Activated CD8-positive, alpha-beta memory T cell treated with anti-CD3 and anti-CD28 coated beads, Interleukin-2, amount 50 U/mL, for 1 hour (primary cell): Measurements from ENCODE around the gene MRPL44.
A peak's percentile ranks its signal among the peaks of the same experiment; 100 is the strongest.

Source experiments
- DNase-seq: peaks from one replicate; pipeline ENCODE4 v3.0.0-alpha.2; 2020; ENCODE audit errors: extremely low read depth

The MRPL44 gene

GRCh38 chr2:223957092-223957851 is at the start of gene MRPL44:
TSS of gene MRPL44 (plus strand) at chr2:223957463. CDS start at chr2:223957473, 10 bp downstream.
- DNase-seq: peak; percentile 79

- no peak for DNase-seq
Measured at GRCh38 chr2:223908304-223908998, 48.8 kb upstream of the MRPL44 start.

- no peak for DNase-seq
Measured at GRCh38 chr2:223909001-223909741, 48.1 kb upstream of the MRPL44 start.

DNA sequence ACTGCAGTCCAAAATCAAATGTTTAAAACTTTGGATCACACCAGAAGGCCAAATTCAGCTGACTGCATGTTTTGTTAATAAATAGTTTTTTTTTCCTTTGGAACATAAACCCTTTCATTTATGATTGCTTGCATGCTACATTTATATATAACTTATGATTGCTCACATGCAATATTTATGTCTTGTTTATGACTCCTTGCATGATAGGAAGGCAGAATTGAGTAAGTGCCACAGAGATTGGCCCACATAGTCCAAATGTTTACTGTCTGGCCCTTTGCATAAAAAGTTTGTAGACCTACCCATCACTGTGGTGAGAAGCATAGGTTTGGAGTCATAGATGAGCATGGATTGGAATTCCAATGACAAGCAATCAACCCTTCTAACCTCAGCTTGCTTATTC is 42.9 kb upstream of the MRPL44 start:
- DNase-seq: no peak

GRCh38 chr2:223915071-223915470 is 42.2 kb upstream of the MRPL44 start:
- no peak for DNase-seq

GRCh38 chr2:223916181-223916920 is 40.9 kb upstream of the MRPL44 start:
- DNase-seq: no peak

DNA sequence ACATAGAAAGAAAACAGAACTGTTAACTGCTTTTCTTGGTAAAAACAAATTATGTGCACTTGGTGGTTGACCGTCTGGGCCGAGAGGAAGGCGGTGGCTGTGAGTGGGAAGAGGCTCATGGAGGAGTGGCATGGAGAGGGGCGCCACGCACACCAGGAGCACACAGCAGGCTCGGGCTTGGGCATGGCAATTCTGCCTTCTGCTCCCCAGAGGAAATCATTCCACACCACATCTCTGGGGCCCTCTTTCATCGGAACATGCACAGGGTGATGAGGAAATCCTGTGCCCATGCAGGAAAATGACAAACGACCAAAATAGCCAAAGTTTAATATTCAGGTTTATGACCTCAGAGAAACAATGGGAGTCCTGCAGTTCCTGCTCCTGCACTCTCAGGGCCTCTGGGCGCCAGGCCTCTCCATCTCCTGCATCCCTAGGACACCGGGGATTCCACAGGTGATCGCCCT is 38.6 kb upstream of the MRPL44 start:
- DNase-seq: no peak

DNA sequence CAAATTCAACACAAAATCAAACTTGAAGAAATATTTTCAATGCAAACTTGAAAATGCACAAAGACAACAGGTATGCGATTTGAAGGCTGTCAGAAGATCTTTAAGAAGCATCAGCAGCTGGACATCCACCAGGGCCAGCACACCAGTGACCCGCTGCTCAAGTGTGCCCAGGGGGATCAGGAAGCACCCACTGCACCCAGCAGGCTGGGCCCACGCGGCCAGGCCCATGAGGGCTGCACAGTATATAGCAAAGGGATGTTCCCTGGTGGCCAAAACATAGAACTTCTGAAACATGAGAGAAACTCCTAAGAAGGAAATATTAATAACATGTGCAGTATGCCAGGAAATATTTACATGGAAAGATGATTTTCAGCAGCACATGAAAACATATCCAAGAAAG is 37.2 kb upstream of the MRPL44 start:
- DNase-seq: no peak

DNA sequence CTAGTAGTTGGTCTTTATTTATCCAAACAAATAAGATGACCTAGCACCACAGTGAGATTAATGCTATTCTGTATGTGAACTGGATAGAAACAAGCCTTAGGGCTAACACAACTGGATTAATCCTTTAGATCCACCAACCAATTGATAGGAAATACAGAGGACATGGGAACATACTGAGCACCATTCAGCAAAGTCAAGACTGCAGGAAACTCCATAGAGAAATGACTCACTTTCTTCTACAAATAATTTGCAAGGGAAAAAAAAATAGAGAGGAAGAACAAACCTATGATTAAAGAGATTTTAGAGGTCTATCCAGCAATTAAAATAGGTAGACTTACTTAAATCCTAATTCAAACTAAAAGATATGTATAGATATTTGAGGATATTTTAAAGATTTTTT is 36.1 kb upstream of the MRPL44 start:
- DNase-seq: no peak

- no peak for DNase-seq
Measured at GRCh38 chr2:223922308-223922707, 35.0 kb upstream of the MRPL44 start.

- DNase-seq: no peak
Measured at GRCh38 chr2:223923976-223924375, 33.3 kb upstream of the MRPL44 start.

GRCh38 chr2:223925106-223925505 is 32.2 kb upstream of the MRPL44 start:
- DNase-seq: no peak

- no peak for DNase-seq
Measured at GRCh38 chr2:223928113-223929006, 28.9 kb upstream of the MRPL44 start.

DNA sequence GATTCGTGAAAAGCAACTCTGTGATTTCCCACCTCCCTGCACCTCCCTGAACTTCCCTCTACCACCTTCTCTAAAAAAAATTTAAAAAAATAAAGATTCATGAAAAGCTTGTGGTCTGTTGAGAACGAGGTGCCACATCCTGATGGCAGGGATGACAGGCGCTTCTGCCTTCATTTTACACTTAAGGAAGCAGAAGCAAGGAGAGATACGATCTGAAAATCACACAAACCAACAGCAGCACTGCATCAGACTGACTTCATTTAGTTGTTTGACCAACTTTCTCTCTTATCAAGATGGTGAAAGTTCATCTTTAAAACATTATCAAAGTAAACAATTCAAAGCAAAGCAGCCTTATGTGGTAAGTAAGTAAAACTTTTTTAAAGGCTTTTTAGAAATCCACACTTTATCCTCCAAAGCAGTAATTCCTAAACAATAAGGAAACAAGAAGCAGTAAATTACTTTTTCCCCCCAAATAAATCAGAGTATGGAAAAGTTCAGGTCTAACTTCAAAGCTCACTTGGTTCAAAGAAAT is 27.6 kb upstream of the MRPL44 start:
- DNase-seq: no peak

GRCh38 chr2:223930103-223930976 is 26.9 kb upstream of the MRPL44 start:
- no peak for DNase-seq

DNA sequence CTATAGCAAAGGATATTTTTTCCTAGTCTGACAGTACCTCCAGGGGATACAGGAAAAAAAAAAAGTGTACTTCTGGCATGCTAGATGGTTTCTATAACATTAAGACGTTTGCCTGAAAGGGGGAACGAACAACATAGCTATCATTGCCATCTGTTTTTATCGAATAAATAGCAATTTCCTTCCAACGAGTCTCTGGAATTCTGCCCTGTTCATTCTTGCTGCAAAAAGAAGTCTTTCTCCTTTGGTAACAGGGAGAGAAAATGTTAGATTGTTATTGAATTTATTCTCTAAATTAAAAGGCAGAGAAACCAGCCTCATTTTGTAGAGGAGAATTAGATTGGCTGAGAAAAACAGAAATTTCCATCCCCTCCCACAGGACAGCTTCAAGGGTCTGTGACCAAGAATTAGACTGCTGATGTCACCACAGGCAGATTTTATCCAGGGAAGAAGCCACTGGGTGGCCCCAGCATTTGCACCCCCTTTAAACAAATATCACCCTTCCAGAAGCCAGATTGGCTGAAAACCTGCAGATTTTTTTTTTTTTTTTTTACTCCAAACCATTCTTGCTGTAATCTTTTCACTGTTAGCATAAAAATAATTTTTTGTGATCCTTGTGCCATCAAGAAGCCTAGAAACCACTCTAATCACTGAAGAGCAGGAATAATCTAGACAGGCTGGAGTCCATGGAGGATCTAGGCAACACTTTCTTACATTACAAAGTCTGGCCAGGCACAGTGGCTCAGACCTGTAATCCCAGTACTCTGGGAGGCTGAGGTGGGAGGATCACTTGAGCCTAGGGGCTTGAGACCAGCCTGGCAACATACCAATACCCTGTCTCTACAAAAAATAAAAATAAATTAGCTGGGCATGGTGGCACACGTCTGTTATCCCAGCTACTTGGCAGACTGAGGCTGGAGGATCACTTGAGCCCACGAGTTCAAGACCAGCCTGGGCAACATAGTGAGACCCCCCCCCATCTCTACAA is 24.2 kb upstream of the MRPL44 start:
- DNase-seq: no peak

DNA sequence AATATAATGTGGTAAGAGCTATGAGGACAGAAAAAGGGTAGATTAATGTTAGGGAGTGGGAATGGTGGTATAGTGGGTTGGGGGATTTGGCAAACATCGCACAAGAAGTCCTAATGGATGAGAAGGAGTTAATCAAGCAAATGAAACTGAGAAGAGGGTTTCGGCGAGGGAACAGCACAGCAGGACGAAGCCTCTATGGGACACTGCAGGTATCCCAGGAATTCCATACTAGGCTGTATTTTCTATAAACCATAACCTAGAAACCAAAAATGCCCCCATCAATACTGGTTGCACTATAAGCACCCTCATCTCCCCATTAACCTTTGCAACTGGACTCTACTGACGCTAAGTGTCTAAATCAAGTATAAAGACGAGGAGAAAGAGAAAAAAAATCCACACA is 22.4 kb upstream of the MRPL44 start:
- no peak for DNase-seq

DNA sequence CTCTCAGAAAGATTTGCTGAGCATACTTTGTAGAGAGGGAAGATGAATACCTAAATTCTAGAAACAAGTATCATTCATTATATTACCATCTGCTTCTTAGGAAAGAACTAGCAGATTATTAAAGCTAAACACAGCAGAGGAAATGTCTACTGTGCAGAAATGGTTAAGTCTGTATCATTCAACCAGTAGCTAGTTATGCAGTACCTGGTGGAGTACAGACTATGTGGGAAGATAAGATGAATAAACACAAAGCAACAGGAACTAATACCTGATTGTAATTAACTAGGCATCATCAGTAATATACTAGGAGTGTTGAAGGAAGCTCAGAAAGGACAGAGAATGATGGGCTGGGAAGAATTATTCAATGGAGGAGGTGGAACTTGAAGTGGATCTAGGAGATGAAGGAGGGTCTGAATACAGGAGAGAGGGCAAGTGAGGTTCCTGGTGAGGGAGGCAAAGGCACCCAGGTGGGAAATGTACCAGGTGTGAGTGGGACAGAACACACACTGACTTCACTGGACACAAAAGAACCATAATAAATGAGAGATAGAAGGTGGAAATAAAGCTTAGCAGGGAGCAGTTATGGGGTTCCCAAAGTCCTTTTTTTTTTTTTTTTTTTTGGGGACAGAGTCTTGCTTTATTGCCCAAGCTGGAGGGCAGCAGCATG is 21.7 kb upstream of the MRPL44 start:
- DNase-seq: no peak
